GM18505 (cell line): ENCODE measurements around the gene SPAG6.

Experiments used
- ATAC-seq: cut with Tn5 transposase; IDR thresholded peaks from one replicate; pipeline ENCODE4 v1.9.1; 2021; ENCODE audit not compliant: unreplicated experiment
- POLR2A ChIP-seq: IDR thresholded peaks from 4 replicates; pipeline ENCODE4 v1.6.1; 2011; ENCODE audit warnings: borderline replicate concordance; ENCODE audit not compliant: insufficient read depth, insufficient read length; ENCODE audit errors: extremely low read depth

SPAG6 gene

GRCh38 chr10:22317771-22318565, 27.3 kb upstream of the SPAG6 start:
- no peak for TF ChIP-seq POLR2A
- ATAC-seq: no peak

GRCh38 chr10:22318772-22319171, 26.5 kb upstream of the SPAG6 start:
- no peak for TF ChIP-seq POLR2A
- ATAC-seq: no peak

GRCh38 chr10:22319547-22319979, 25.7 kb upstream of the SPAG6 start:
- no peak for ATAC-seq
- TF ChIP-seq POLR2A: no peak

GRCh38 chr10:22319980-22320558, 25.2 kb upstream of the SPAG6 start:
- ATAC-seq: no peak

GRCh38 chr10:22320591-22321155, 24.6 kb upstream of the SPAG6 start, which contains the start of gene BMI1:
Gene BMI1 (plus strand): TSS chr10:22321099. CDS start chr10:22326450, 5,351 bp downstream.
- ATAC-seq: peak; percentile 27
- TF ChIP-seq POLR2A: no peak

More at GRCh38 chr10:22319980-22320558, 25.2 kb upstream of the SPAG6 start:
- no peak for TF ChIP-seq POLR2A

GRCh38 chr10:22321156-22321923, 24.0 kb upstream of the SPAG6 start:
- TF ChIP-seq POLR2A: peak; percentile 58
- ATAC-seq: no peak

GRCh38 chr10:22321924-22322640, 23.2 kb upstream of the SPAG6 start:
- no peak for ATAC-seq
- no peak for TF ChIP-seq POLR2A

GRCh38 chr10:22322641-22323160, 22.6 kb upstream of the SPAG6 start:
- TF ChIP-seq POLR2A: no peak
- ATAC-seq: no peak

GRCh38 chr10:22323538-22324305, 21.6 kb upstream of the SPAG6 start:
- ATAC-seq: no peak
- no peak for TF ChIP-seq POLR2A

GRCh38 chr10:22324413-22324812, 20.9 kb upstream of the SPAG6 start:
- ATAC-seq: no peak

GRCh38 chr10:22324893-22325271, 20.4 kb upstream of the SPAG6 start:
- no peak for TF ChIP-seq POLR2A
- ATAC-seq: no peak

More at GRCh38 chr10:22324413-22324812, 20.9 kb upstream of the SPAG6 start:
- no peak for TF ChIP-seq POLR2A
